H1 (cell line): Measurements from ENCODE around the gene SPECC1. TPM values are rescaled to one million over a fixed set of nuclear protein-coding genes. Genes with fewer than 3 reads are reported as not detected.
A peak's percentile ranks its signal among the peaks of the same experiment; 100 is the strongest.

Experiments
- ATF2 ChIP-seq: IDR thresholded peaks from 2 replicates; pipeline ENCODE4 v1.6.1; 2012; ENCODE audit warnings: low read length, inconsistent platforms
- CBX5 ChIP-seq: fragments of 300-800, 300-1000 bp; sonication (generic); IDR thresholded peaks from 2 replicates; pipeline ENCODE4 v1.7.1; 2016; ENCODE audit warnings: antibody characterized with exemption, low read length, low read depth
- CBX8 ChIP-seq: fragments of 300-800, 300-1000 bp; sonication (generic); IDR thresholded peaks from 2 replicates; pipeline ENCODE4 v1.7.1; 2016; ENCODE audit warnings: low read depth, low read length, borderline replicate concordance
- CEBPB ChIP-seq: IDR thresholded peaks from 2 replicates; pipeline ENCODE4 v1.6.1; 2012; ENCODE audit warnings: low read depth, low read length
- CTBP2 ChIP-seq: IDR thresholded peaks from 2 replicates; pipeline ENCODE4 v1.7.0; 2011; ENCODE audit warnings: borderline replicate concordance, mild to moderate bottlenecking, moderate library complexity, mixed read lengths, low read length; ENCODE audit not compliant: insufficient read depth, insufficient read length
- EGR1 ChIP-seq: IDR thresholded peaks from 2 replicates; pipeline ENCODE4 v1.6.1; 2011; ENCODE audit warnings: low read depth, low read length, borderline replicate concordance
- EP300 ChIP-seq, 2 experiments: IDR thresholded peaks; 1 replicate in 1 of 2; 2 replicates in 1 of 2; pipeline ENCODE4 v1.6.1; 2011 to 2012; ENCODE audit warnings: low read depth in 2 of 2, low read length in 2 of 2, mild to moderate bottlenecking in 2 of 2, borderline replicate concordance in 1 of 2, inconsistent platforms in 1 of 2, moderate library complexity in 1 of 2
- GABPA ChIP-seq: IDR thresholded peaks from 2 replicates; pipeline ENCODE4 v1.6.1; 2011; ENCODE audit warnings: mild to moderate bottlenecking, low read length, moderate library complexity, borderline replicate concordance; ENCODE audit not compliant: insufficient read depth
- GTF2F1 ChIP-seq: IDR thresholded peaks from 2 replicates; pipeline ENCODE4 v1.6.1; 2012; ENCODE audit warnings: low read depth, low read length, improper control_type of control experiment, borderline replicate concordance
- HDAC2 ChIP-seq, 2 experiments: fragments of 300-600 bp in 1 of 2; sonication (generic) in 1 of 2; IDR thresholded peaks; 2 replicates each; pipeline ENCODE4 v1.6.1; 2011 to 2012; ENCODE audit warnings: low read depth in 2 of 2, low read length in 2 of 2, mild to moderate bottlenecking in 2 of 2, moderate library complexity in 2 of 2, borderline replicate concordance in 1 of 2, inconsistent platforms in 1 of 2
- HDAC6 ChIP-seq: IDR thresholded peaks from one replicate; pipeline ENCODE4 v1.7.1; 2012; ENCODE audit warnings: low read depth, mild to moderate bottlenecking, inconsistent platforms, low read length, moderate library complexity
- KDM4A ChIP-seq: IDR thresholded peaks from one replicate; pipeline ENCODE4 v1.7.1; 2012; ENCODE audit warnings: low read depth, mild to moderate bottlenecking, moderate library complexity, low read length, inconsistent platforms; ENCODE audit not compliant: severe bottlenecking
- MAFK ChIP-seq: IDR thresholded peaks from 2 replicates; pipeline ENCODE4 v1.6.1; 2012; ENCODE audit warnings: low read depth, mild to moderate bottlenecking, improper control_type of control experiment, low read length
- RAD21 ChIP-seq, 2 experiments: IDR thresholded peaks in 1 of 2; conservative IDR thresholded peaks in 1 of 2; 2 replicates each; pipeline ENCODE4 v1.6.1; 2011; ENCODE audit warnings: low read depth in 2 of 2, low read length in 2 of 2, improper control_type of control experiment in 1 of 2, inconsistent platforms in 1 of 2, mild to moderate bottlenecking in 1 of 2, moderate library complexity in 1 of 2
- RNF2 ChIP-seq: fragments of 200-900, 300-1000 bp; sonication (generic); IDR thresholded peaks from 2 replicates; pipeline ENCODE4 v1.7.1; 2016; ENCODE audit warnings: borderline replicate concordance, low read depth, mild to moderate bottlenecking, antibody characterized with exemption, low read length; ENCODE audit not compliant: poor library complexity, severe bottlenecking; ENCODE audit errors: missing control alignments
- SIN3A ChIP-seq, 2 experiments: IDR thresholded peaks in 1 of 2; conservative IDR thresholded peaks in 1 of 2; 2 replicates each; pipeline ENCODE4 v1.6.1; 2011 to 2012; ENCODE audit warnings: low read length in 2 of 2, improper control_type of control experiment in 1 of 2, low read depth in 1 of 2, mild to moderate bottlenecking in 1 of 2
- SIX5 ChIP-seq: IDR thresholded peaks from 2 replicates; pipeline ENCODE4 v1.6.1; 2011; ENCODE audit warnings: mild to moderate bottlenecking, low read depth, low read length
- TAF1 ChIP-seq: IDR thresholded peaks from 2 replicates; pipeline ENCODE4 v1.6.1; 2011; ENCODE audit warnings: mild to moderate bottlenecking, low read depth, low read length
- TBP ChIP-seq: IDR thresholded peaks from 2 replicates; pipeline ENCODE4 v1.6.1; 2011; ENCODE audit warnings: low read depth, low read length, improper control_type of control experiment
- TEAD4 ChIP-seq: IDR thresholded peaks from 2 replicates; pipeline ENCODE4 v1.6.1; 2012; ENCODE audit warnings: low read depth, low read length, inconsistent platforms, mixed read lengths
- ZNF274 ChIP-seq: IDR thresholded peaks from 2 replicates; pipeline ENCODE4 v1.7.0; 2012; ENCODE audit warnings: low read length, borderline replicate concordance; ENCODE audit errors: extremely low read depth
- polyA plus RNA-seq, 7 experiments: library from polyadenylated mRNA; depleted of rRNA in 3 of 7; stranded (reverse) in 5 of 7; unstranded in 2 of 7; fragments of >200 nt in 5 of 7; fragments of 200-250 nt in 2 of 7; gene quantifications; 1 replicate in 5 of 7; 2 replicates in 1 of 7; 4 replicates in 1 of 7; pipeline versions ENCODE4 v1.2.1 to v1.2.3, GENCODE V29; 2011 to 2013; ENCODE audit warnings: missing spikeins in 2 of 7, mixed read lengths in 2 of 7
- total RNA-seq: library from RNA; stranded (reverse); fragmentation: NEBNext Ultra II Directional; extraction: Animal tissue kit (Norgen Biotek cat#: 25700); gene quantifications from 2 replicates; pipeline ENCODE4 v1.2.1, GENCODE V29; 2021

The SPECC1 gene
- total and polyA plus RNA-seq, 2 of the 8 experiments (the other 6 are each of a cell fraction or from before 2014, with no cell fraction given): 35.8 to 87.9 TPM

DNA sequence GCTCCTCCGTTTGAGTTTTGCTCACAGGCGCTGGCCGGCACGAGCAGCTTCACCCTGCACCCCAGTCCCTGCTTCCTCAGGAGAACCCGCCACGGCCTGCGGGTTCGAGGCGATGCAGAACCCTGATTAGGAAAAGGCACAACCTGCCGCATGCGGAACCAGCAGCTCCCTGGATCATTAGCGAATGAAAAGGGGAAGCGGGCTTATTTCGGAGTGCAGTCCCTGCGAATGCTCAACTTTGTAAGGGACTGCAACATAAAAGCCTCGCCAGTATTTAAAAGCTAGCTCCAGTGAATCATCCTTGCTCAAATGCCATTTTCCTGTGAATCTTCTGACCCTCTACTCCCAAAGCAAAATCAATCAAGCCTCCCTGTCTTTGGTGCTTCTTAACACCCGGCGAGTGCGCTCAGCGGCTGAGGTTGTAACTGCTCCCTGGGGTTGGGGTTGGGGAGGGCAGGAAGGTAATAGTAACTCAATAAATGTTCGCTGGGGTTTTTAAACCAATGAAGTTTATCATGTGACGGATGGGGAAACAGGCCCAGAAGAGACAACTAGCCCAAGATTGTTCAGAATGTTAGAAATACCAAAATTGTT is 30.9 kb upstream of the SPECC1 start (continued):
- TF ChIP-seq SIN3A (conservative IDR thresholded peaks at IDR 0.05 in 1 of 2, IDR thresholded peaks at IDR 0.05 in 1 of 2; ENCODE audit: low read depth in 1 of 2, low read length in 2 of 2) (no peak; a peak in 2 of 4 replicates), HDAC2 (IDR thresholded peaks at IDR 0.05; ENCODE audit: borderline replicate concordance in 1 of 2, low read depth in 2 of 2, low read length in 2 of 2) (no peak), KDM4A (no peak), RNF2 (no peak), HDAC6 (no peak), ATF2 (peak; percentile 24; the same call in 1 of the 2 replicates), EGR1 (no peak), ZNF274 (no peak), EP300 (IDR thresholded peaks at IDR 0.05; ENCODE audit: borderline replicate concordance in 1 of 2, low read depth in 2 of 2, low read length in 2 of 2) (no peak), TAF1 (peak; percentile 56; the same call in 1 of the 2 replicates), GTF2F1 (no peak), SIX5 (no peak), CBX8 (no peak), MAFK (no peak), TEAD4 (no peak), TBP (peak; percentile 45), CEBPB (no peak), RAD21 (IDR thresholded peaks at IDR 0.05 in 1 of 2, conservative IDR thresholded peaks at IDR 0.05 in 1 of 2; ENCODE audit: low read depth in 2 of 2, low read length in 2 of 2) (no peak), CBX5 (no peak), GABPA (no peak), CTBP2 (no peak)
